HepG2 (cell line): ENCODE data around the gene HEMK1. TPM values are rescaled to one million over a fixed set of nuclear protein-coding genes. Genes with fewer than 3 reads are reported as not detected.

Source experiments
- BHLHE40 ChIP-seq: IDR thresholded peaks from 2 replicates; pipeline ENCODE4 v1.6.1; 2011; ENCODE audit warnings: low read length, improper control_type of control experiment
- EHMT2 ChIP-seq: fragments of 200-600 bp; sonication (generic); IDR thresholded peaks from 2 replicates; pipeline ENCODE4 v1.7.0; 2017; ENCODE audit warnings: antibody characterized with exemption, low read depth, low read length, borderline replicate concordance
- FOXK2 ChIP-seq: fragments of 450-650 bp; IDR thresholded peaks from 2 replicates; pipeline ENCODE4 v1.6.1; 2016
- GATA4 ChIP-seq: sonication (generic); IDR thresholded peaks from 2 replicates; pipeline ENCODE4 v1.6.1; 2016; ENCODE audit warnings: antibody characterized with exemption, low read depth, borderline replicate concordance
- GATAD2A ChIP-seq: IDR thresholded peaks from 2 replicates; pipeline ENCODE4 v1.6.1; 2016
- MTERF4 ChIP-seq: sonication (generic); formaldehyde crosslinking; IDR thresholded peaks from 2 replicates; pipeline ENCODE4 v1.8.0; 2023; ENCODE audit warnings: mild to moderate bottlenecking, missing genetic modification reagents
- MXD3 ChIP-seq: IDR thresholded peaks from 2 replicates; pipeline ENCODE4 v1.6.1; 2016; ENCODE audit warnings: mild to moderate bottlenecking, missing biosample characterization, missing genetic modification reagents
- PLRG1 ChIP-seq: fragments of 450-650 bp; conservative IDR thresholded peaks from 2 replicates; pipeline ENCODE4 v1.6.1; 2016
- POGZ ChIP-seq: sonication (generic); formaldehyde crosslinking; IDR thresholded peaks from 2 replicates; pipeline ENCODE4 v1.4.0; 2020; ENCODE audit warnings: mild to moderate bottlenecking, missing genetic modification reagents
- SAFB2 ChIP-seq: sonication (generic); formaldehyde crosslinking; IDR thresholded peaks from 2 replicates; pipeline ENCODE4 v1.5.1; 2020; ENCODE audit warnings: missing genetic modification reagents, low read depth, mild to moderate bottlenecking, borderline replicate concordance
- SATB2 ChIP-seq: sonication (generic); formaldehyde crosslinking; IDR thresholded peaks from 2 replicates; pipeline ENCODE4 v1.5.0; 2020; ENCODE audit warnings: missing genetic modification reagents
- SMARCE1 ChIP-seq: fragments of 450-650 bp; IDR thresholded peaks from 2 replicates; pipeline ENCODE4 v1.6.1; 2017; ENCODE audit warnings: borderline replicate concordance
- TBL1XR1 ChIP-seq: fragments of 150-350 bp; IDR thresholded peaks from 2 replicates; pipeline ENCODE4 v1.6.1; 2014; ENCODE audit warnings: borderline replicate concordance, low read length; ENCODE audit not compliant: partially characterized antibody
- TFE3 ChIP-seq: IDR thresholded peaks from 2 replicates; pipeline ENCODE4 v1.6.1; 2016
- TIGD3 ChIP-seq: sonication (generic); formaldehyde crosslinking; IDR thresholded peaks from 2 replicates; pipeline ENCODE4 v1.5.1; 2020; ENCODE audit warnings: mild to moderate bottlenecking, missing genetic modification reagents, borderline replicate concordance
- TP53 ChIP-seq: sonication (generic); formaldehyde crosslinking; conservative IDR thresholded peaks from 2 replicates; pipeline ENCODE4 v1.4.0; 2020; ENCODE audit warnings: missing genetic modification reagents
- U2AF2 ChIP-seq: fragments of 200-400 bp; formaldehyde crosslinking; IDR thresholded peaks from 2 replicates; pipeline ENCODE4 v1.6.1; 2017; ENCODE audit warnings: low read depth, mild to moderate bottlenecking, low read length
- ZBTB3 ChIP-seq: sonication (generic); formaldehyde crosslinking; IDR thresholded peaks from 2 replicates; pipeline ENCODE4 v1.4.0; 2020; ENCODE audit warnings: low read depth, mild to moderate bottlenecking, moderate library complexity, missing genetic modification reagents, borderline replicate concordance
- ZBTB7A ChIP-seq: sonication (generic); formaldehyde crosslinking; IDR thresholded peaks from 2 replicates; pipeline ENCODE4 v1.8.0; 2022; ENCODE audit warnings: mild to moderate bottlenecking, missing genetic modification reagents
- ZIK1 ChIP-seq: sonication (generic); formaldehyde crosslinking; IDR thresholded peaks from 2 replicates; pipeline ENCODE4 v1.5.0; 2020; ENCODE audit warnings: mild to moderate bottlenecking, low read depth, missing genetic modification reagents, borderline replicate concordance
- ZNF17 ChIP-seq: sonication (generic); formaldehyde crosslinking; IDR thresholded peaks from 2 replicates; pipeline ENCODE4 v1.5.0; 2020; ENCODE audit warnings: mild to moderate bottlenecking, missing genetic modification reagents
- ZNF629 ChIP-seq: sonication (generic); formaldehyde crosslinking; conservative IDR thresholded peaks from 2 replicates; pipeline ENCODE4 v1.5.0; 2020; ENCODE audit warnings: missing genetic modification reagents
- ZSCAN30 ChIP-seq: sonication (generic); formaldehyde crosslinking; IDR thresholded peaks from 2 replicates; pipeline ENCODE4 v1.5.0; 2020; ENCODE audit warnings: mild to moderate bottlenecking, missing genetic modification reagents
- polyA plus RNA-seq, 8 experiments: library from polyadenylated mRNA; depleted of rRNA in 3 of 8; stranded (reverse) in 7 of 8; unstranded in 1 of 8; fragments of >200 nt; fragmentation: Illumina TruSeq in 4 of 8; extraction: Trizol in 4 of 8; gene quantifications; 2 replicates each; pipeline versions ENCODE4 v1.2.1 to v1.2.3, GENCODE V29; 2011 to 2016; ENCODE audit warnings: low read depth in 4 of 8, missing spikeins in 1 of 8, mixed read lengths in 1 of 8; ENCODE audit not compliant: insufficient read depth in 1 of 8
- total RNA-seq, 5 experiments: library from RNA; depleted of rRNA; stranded (reverse); fragments of >200 nt; fragmentation: Illumina TruSeq; extraction: Trizol; gene quantifications; 2 replicates each; pipeline ENCODE4 v1.2.3, GENCODE V29; 2016; ENCODE audit warnings: low read depth in 1 of 5
- TF ChIP-seq, protein P1 (sequence below): sonication (generic); formaldehyde crosslinking; IDR thresholded peaks from 2 replicates; pipeline ENCODE4 v1.4.0; 2020; ENCODE audit warnings: missing genetic modification reagents
- TF ChIP-seq, protein P2 (sequence below): sonication (generic); formaldehyde crosslinking; IDR thresholded peaks from 2 replicates; pipeline ENCODE4 v1.5.0; 2020; ENCODE audit warnings: missing genetic modification reagents, mild to moderate bottlenecking, borderline replicate concordance

Gene HEMK1
- total and polyA plus RNA-seq, 2 of the 13 experiments (the other 11 are each of a cell fraction or from before 2014, with no cell fraction given) = 9.8 to 12.6 TPM

GRCh38 chr3:50568947-50569749 is at the start of gene HEMK1 (continued):
- TF ChIP-seq MTERF4 (peak; percentile 72; the same call in 1 of the 2 replicates), U2AF2 (no peak), MXD3 (CRISPR knock-in tag) (peak; percentile 77), ZBTB7A (CRISPR knock-in tag) (peak; percentile 85), GATA4 (no peak; the same call in 1 of the 2 replicates), FOXK2 (no peak), EHMT2 (no peak), TIGD3 (CRISPR knock-in tag) (0 out of 2 replicates have a peak, but pooled peaks have one; percentile 26), ZIK1 (CRISPR knock-in tag) (no peak), ZNF17 (no peak), POGZ (CRISPR knock-in tag) (peak; percentile 92), GATAD2A (CRISPR knock-in tag) (peak; percentile 81), TBL1XR1 (no peak), ZNF629 (CRISPR knock-in tag) (no peak), ZSCAN30 (CRISPR knock-in tag) (no peak), BHLHE40 (no peak), TP53 (CRISPR knock-in tag) (0 out of 2 replicates have a peak, but pooled peaks have one; percentile 28), SMARCE1 (no peak), PLRG1 (no peak), ZBTB3 (CRISPR knock-in tag) (peak; percentile 54; the same call in 1 of the 2 replicates), SAFB2 (no peak), TFE3 (peak; percentile 38; the same call in 1 of the 2 replicates), SATB2 (CRISPR knock-in tag) (no peak)
- TF ChIP-seq, protein P1, sequence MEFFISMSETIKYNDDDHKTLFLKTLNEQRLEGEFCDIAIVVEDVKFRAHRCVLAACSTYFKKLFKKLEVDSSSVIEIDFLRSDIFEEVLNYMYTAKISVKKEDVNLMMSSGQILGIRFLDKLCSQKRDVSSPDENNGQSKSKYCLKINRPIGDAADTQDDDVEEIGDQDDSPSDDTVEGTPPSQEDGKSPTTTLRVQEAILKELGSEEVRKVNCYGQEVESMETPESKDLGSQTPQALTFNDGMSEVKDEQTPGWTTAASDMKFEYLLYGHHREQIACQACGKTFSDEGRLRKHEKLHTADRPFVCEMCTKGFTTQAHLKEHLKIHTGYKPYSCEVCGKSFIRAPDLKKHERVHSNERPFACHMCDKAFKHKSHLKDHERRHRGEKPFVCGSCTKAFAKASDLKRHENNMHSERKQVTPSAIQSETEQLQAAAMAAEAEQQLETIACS (CRISPR knock-in tag) = no peak
- TF ChIP-seq, protein P2, sequence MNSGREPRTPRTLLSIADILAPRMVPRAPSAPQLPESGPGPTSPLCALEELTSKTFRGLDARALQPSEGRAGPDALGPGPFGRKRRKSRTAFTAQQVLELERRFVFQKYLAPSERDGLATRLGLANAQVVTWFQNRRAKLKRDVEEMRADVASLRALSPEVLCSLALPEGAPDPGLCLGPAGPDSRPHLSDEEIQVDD (CRISPR knock-in tag) = no peak
